ENCODE data around the gene ZKSCAN8. TPM values are rescaled to one million over a fixed set of nuclear protein-coding genes. Genes with fewer than 3 reads are reported as not detected.

The ZKSCAN8 gene
- total RNA-seq, 1 experiment from 2014 or later, result 6.9 TPM

GRCh38 chr6:28176373-28176772, 34.7 kb downstream of the ZKSCAN8 start:
- no peak for DNase-seq (ENCODE audit: low read depth)
- in situ Hi-C loops (cut with HindIII; ENCODE audit: low pct_unique_long_range_greater_than_20kb, low sequenced_read_pairs), result no loop called here

DNA sequence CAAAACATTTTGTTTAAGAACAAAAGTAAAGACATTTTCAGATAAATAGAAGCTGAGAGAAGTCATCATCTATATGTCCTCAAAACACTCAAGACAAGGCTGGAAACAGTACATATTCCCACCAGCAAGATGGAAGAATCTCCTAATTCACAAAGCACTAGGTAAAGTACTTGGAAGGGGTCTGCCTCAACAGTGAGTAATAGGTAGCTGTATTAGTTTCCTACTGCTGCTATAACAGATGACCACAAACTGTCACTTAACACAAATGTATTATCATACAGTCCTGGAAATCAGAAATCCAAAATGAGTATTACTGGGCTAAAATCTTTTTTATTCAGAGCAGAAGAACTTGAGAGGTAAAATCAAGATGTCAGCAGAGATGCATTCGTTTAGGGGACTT, 40.6 kb downstream of the ZKSCAN8 start:
- in situ Hi-C loops (cut with HindIII; ENCODE audit: low pct_unique_long_range_greater_than_20kb, low sequenced_read_pairs), result no loop called here
- no peak for DNase-seq (ENCODE audit: low read depth)

GRCh38 chr6:28188111-28188979, 46.7 kb downstream of the ZKSCAN8 start:
- DNase-seq (ENCODE audit: low read depth), result peak; percentile 8
- in situ Hi-C loops (cut with HindIII; ENCODE audit: low pct_unique_long_range_greater_than_20kb, low sequenced_read_pairs), result no loop called here

DNA sequence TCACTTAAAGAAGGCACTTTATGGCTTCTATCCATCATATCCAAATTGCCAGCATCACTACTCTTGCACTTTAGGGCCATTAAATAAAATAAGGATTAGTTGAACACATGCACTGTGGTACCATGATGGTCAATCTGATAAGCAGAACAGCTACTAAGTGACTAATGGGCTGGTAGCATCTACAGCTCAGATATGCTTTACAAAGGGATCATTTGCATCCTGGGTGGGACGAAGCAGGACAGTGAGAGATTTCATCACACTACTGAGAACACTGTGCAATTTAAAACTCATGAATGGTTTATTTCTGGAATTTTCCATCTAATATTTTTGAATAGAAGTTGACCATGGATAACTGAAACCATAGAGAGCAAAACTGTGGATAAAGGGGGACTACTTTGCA, 58.3 kb downstream of the ZKSCAN8 start:
- no peak for DNase-seq (ENCODE audit: low read depth)
- in situ Hi-C loops (cut with HindIII; ENCODE audit: low pct_unique_long_range_greater_than_20kb, low sequenced_read_pairs), result no loop called here

- DNase-seq (ENCODE audit: low read depth), result no peak
- in situ Hi-C loops (cut with HindIII; ENCODE audit: low pct_unique_long_range_greater_than_20kb, low sequenced_read_pairs), result no loop called here
Observed at GRCh38 chr6:28203201-28203600, 61.5 kb downstream of the ZKSCAN8 start.

- no peak for DNase-seq (ENCODE audit: low read depth)
- in situ Hi-C loops (cut with HindIII; ENCODE audit: low pct_unique_long_range_greater_than_20kb, low sequenced_read_pairs), result no loop called here
Observed at GRCh38 chr6:28205879-28206278, 64.2 kb downstream of the ZKSCAN8 start.

DNA sequence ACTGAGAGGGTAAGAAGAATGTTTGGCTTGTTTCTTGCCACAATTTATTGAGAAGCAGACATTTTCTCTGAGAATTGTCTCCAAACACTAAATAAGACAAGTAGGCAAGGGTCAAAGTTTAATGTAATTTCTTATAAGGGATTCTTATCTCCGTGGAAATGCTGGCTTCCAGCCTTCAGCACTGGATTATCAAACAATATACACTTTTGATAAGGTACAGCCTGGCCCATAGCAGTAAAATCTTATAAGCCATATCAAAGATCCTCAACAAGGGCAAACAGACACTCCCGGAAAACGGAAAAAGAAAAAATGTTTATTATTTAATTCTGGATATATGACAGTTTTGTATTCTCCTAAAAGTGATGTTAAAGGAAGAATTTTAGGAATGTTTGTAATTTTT, 64.8 kb downstream of the ZKSCAN8 start:
- in situ Hi-C loops (cut with HindIII; ENCODE audit: low pct_unique_long_range_greater_than_20kb, low sequenced_read_pairs), result no loop called here
- no peak for DNase-seq (ENCODE audit: low read depth)

DNA sequence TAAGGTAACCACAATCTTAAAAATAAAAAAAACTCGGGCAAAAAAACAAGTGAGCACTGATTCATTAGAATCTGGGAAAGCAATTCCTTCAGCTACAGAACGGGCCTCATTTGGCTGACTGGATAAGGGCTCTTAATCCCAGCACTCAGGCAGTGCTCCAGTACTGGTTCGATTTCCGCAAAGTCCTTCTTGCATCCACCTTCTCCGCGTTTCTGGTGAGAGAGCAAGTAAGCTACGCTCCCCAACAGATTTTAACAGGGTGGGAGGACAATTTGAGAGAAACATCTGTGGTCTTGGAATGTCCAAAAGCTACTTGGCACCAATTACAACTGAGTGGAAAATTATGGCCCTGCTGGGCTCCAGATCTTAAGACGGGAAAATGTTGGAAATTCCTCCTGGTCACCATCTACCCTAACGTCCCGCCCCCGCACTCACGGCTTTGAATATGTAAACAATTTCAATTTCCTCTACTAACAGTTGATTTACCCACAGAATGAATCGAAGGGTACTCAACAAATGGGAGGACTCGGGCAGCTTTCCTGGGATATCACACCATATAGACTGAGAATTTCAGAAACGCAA, 65.3 kb downstream of the ZKSCAN8 start:
- DNase-seq (ENCODE audit: low read depth), result no peak
- in situ Hi-C loops (cut with HindIII; ENCODE audit: low pct_unique_long_range_greater_than_20kb, low sequenced_read_pairs), result no loop called here

GRCh38 chr6:28207510-28208110, 65.9 kb downstream of the ZKSCAN8 start:
- DNase-seq (ENCODE audit: low read depth), result no peak
- in situ Hi-C loops (cut with HindIII; ENCODE audit: low pct_unique_long_range_greater_than_20kb, low sequenced_read_pairs), result no loop called here

GRCh38 chr6:28208111-28208659, 66.5 kb downstream of the ZKSCAN8 start:
- DNase-seq (ENCODE audit: low read depth), result no peak
- in situ Hi-C loops (cut with HindIII; ENCODE audit: low pct_unique_long_range_greater_than_20kb, low sequenced_read_pairs), result no loop called here

Other genes with a start within 250 kb of the ZKSCAN8 start
- not detected in 2 replicates for gene OR2B2, start 229.5 kb upstream of the ZKSCAN8 start, total RNA-seq (2014; rRNA removed; shearing (Covaris generic); ENCODE audit: low replicate concordance)
- gene OR2B6, start 184.6 kb upstream of the ZKSCAN8 start, total RNA-seq (2014; rRNA removed; shearing (Covaris generic); ENCODE audit: low replicate concordance), result not detected in 2 replicates
- gene ZNF165, start 61.3 kb upstream of the ZKSCAN8 start, total RNA-seq (2014; rRNA removed; shearing (Covaris generic); ENCODE audit: low replicate concordance), result 2.1 and 2.4 TPM in 2 replicates
- gene ZSCAN16, start 17.3 kb upstream of the ZKSCAN8 start, total RNA-seq (2014; rRNA removed; shearing (Covaris generic); ENCODE audit: low replicate concordance), result 0.88 and 4.8 TPM in 2 replicates
- 11.3 and 17.1 TPM in 2 replicates for gene ZSCAN9, start 83.4 kb downstream of the ZKSCAN8 start, total RNA-seq (2014; rRNA removed; shearing (Covaris generic); ENCODE audit: low replicate concordance)
- 6.6 and 16.9 TPM in 2 replicates for gene ZKSCAN4, start 110.4 kb downstream of the ZKSCAN8 start, total RNA-seq (2014; rRNA removed; shearing (Covaris generic); ENCODE audit: low replicate concordance)
- gene NKAPL, start 117.4 kb downstream of the ZKSCAN8 start, total RNA-seq (2014; rRNA removed; shearing (Covaris generic); ENCODE audit: low replicate concordance), result not detected in 2 replicates
- gene ZSCAN26, start 125.3 kb downstream of the ZKSCAN8 start, total RNA-seq (2014; rRNA removed; shearing (Covaris generic); ENCODE audit: low replicate concordance), result 20.0 and 29.9 TPM in 2 replicates
- 0.52 TPM in 1 of 2 replicates, not detected in the other for gene PGBD1, start 139.7 kb downstream of the ZKSCAN8 start, total RNA-seq (2014; rRNA removed; shearing (Covaris generic); ENCODE audit: low replicate concordance)
- 97.8 and 235 TPM in 2 replicates for gene ZSCAN31, start 194.3 kb downstream of the ZKSCAN8 start, total RNA-seq (2014; rRNA removed; shearing (Covaris generic); ENCODE audit: low replicate concordance)
- 5.9 and 6.2 TPM in 2 replicates for gene ZKSCAN3, start 208.1 kb downstream of the ZKSCAN8 start, total RNA-seq (2014; rRNA removed; shearing (Covaris generic); ENCODE audit: low replicate concordance)